GM04504 (cell line): ENCODE data around the gene SMIM10L2A.
"Not testable (repeated sequence)": the region's sequence is repeated elsewhere in the genome, so short reads cannot be mapped to it uniquely, and the experiment has no call there.

Source experiments
- DNase-seq: peaks from one replicate; pipeline ENCODE4 v3.0.0-alpha.2; 2012; ENCODE audit warnings: low read depth

The SMIM10L2A gene

DNA sequence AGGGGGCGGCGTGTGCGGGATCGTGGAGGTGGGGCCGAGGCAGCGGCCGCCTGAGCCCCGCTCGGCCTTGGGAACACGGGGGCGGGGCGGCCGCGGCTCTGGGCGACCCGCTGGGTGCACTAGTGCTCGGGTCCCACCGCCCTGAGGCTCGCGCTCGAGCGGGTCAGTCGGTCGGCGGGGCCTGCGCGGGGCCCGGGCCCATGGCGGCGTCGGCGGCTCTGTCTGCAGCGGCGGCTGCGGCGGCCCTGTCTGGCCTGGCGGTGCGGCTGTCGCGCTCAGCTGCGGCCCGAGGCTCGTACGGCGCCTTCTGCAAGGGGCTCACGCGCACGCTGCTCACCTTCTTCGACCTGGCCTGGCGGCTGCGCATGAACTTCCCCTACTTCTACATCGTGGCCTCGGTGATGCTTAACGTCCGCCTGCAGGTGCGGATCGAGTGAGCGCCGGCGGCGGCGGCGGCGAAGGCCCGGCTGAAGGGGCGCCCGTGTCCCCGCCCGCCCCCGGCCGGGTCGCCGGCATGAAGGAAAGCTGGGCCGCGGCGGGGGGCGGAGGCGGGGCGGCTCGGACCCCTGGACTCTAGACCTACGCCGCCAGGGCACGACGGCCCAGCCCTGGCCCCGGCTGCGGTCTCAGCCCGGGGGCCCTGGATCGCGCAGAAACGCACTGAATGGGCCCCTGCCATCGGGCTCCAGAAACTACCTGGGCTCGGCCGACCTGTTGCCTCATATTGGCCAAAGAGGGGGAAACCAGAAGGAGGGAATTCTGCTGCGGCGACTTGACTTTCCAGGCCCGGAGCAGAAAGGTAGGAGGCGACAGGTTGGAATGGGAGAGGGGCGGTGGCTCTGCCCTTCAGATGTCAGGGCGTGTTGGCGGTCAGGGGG, at the start of gene SMIM10L2A:
Gene SMIM10L2A (plus strand): TSS at position 13 of the 878 bp plus-strand sequence. CDS start 188 bp downstream, at position 201.
- no peak for DNase-seq

GRCh38 chrX:135373357-135373756, 48.4 kb upstream of the SMIM10L2A start:
- no peak for DNase-seq

DNA sequence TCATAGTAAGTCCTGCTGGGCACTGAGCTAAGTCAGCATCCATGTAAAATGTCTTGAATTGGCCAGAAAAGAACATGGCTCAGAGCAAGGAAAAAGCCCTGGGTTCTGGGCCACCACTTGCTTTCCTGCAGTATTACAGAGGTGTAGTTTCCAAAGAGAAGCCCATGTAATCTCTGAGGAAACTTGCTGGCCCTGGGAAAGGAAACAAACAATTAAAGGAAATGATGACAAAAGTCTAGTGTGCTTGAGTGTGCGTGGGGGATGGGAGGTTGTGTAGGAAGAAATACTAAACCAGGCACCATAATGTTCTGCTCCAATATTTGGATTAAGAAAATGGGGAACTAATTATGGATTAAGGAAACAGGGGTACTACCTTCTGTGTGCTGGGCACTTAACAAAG, 39.5 kb upstream of the SMIM10L2A start:
- DNase-seq, result no peak

DNA sequence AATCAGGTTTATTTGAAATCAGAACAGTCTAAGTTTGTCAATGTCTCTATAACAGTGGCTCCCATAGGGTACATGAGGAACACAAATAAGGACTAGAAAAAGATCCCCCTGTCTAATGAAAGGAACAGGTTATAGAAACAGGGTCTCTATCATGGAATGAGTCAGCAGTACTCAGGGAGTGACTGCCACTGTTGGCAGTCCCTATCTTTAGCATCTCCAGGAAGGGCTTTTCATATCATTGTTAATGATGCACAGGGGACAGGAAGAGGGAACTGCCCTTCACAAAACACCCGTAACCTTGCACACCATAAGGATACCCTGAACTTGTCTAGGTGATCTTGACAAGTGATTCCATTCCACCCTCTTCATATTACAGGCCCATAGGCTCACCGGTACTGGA, 38.5 kb upstream of the SMIM10L2A start:
- DNase-seq, result no peak

- DNase-seq, result no peak
Measured at GRCh38 chrX:135384161-135384836, 37.4 kb upstream of the SMIM10L2A start.

DNA sequence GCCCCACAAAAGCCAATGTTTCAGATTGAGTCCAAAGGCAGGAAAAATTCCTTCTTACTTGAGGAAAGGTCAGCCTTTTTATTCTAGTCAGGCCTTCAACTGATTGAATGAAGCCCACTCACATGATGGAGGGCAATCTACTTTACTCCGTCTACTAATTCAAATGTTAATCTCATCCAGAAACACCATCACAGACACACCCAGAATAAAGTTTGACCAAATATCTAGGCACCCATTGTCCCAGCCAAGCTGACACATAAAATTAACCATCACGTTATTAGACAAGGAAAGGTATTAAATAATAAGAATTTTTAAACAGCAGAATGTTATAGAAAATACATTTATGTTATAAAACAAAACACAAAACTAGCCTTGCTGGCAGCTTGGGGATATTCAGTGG, 32.9 kb upstream of the SMIM10L2A start:
- DNase-seq, result no peak

DNA sequence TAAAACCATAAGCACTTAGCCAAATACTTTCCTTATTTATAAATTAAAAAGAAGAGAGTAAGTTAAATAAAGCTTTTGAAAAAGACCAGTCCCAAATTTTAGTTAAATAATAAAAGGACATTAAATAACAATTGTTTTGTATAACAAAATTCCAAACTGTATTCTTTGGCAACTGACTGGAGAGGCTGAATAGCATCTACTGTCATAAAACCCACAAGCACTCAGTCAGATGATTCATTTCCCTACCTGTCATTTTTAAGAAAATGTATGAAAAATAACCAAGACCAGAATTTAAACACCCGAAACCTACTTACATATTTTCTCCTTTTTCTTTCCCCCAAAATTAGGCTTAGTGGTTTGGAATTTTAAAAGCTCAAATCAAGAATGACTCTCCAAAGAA, 32.5 kb upstream of the SMIM10L2A start:
- DNase-seq, result no peak

- no peak for DNase-seq
Measured at GRCh38 chrX:135389717-135390116, 32.0 kb upstream of the SMIM10L2A start.

DNA sequence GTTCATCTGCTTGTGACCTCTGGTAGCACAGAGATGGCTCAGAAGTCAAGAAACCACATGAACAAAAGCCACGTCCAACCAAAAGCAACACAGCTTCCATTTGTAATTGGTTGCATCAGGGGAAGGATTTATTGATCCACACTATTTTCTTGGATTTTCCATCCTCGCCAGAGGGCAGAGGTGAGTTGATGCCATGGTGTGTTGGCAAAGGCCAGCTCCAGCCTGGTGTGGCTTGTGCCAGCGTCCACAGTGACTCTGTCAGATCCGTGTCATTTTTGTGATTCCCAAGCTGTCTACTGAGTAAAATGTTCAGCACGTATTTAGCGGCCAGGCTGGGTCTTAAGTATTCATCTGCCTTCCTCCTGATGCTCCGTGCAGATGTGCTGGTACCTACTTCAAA, 30.0 kb upstream of the SMIM10L2A start:
- no peak for DNase-seq

GRCh38 chrX:135393051-135393450, 28.7 kb upstream of the SMIM10L2A start:
- DNase-seq, result no peak

- DNase-seq, result no peak
Measured at GRCh38 chrX:135395064-135395463, 26.7 kb upstream of the SMIM10L2A start.

DNA sequence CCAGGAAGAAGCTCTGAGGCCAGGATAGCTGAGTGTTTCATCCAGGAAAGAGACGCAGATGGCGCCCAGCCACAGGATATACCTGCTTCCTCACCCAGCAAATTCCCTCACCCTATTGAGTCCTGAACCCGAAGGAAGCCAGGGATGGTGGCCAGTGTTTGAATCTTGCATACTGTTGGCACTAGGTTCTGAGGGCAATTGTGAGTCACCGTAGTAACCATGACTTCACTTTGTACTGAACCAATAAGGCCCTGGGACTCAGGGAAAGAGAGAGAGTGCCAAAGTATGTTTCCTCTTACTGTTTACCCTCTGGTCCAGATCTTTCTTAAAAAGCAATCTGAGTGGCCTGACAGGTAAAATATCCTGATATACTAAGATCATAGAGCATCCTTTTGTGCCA, 25.6 kb upstream of the SMIM10L2A start:
- DNase-seq, result no peak

DNA sequence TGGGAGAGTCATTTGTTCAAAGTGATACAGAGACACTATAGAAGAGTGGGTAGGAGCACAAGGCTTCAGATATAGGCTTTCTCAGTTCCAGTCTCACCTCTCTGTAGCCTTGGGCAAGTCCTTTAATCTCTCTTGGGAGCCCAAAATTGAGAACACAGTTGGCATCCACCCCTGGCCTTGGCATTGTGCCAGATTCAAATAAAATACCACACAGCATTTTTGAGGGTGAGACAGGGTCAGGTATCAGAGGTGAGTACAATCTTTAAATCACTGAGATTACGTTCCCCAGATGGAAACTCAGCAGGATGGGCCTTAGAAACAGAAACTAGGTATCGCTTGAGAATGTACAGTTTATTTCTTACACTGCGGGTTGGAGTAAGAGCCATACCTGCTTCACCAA, 25.2 kb upstream of the SMIM10L2A start:
- no peak for DNase-seq

- no peak for DNase-seq
Measured at GRCh38 chrX:135397652-135398051, 24.1 kb upstream of the SMIM10L2A start.

GRCh38 chrX:135403374-135403773, 18.4 kb upstream of the SMIM10L2A start:
- no peak for DNase-seq

DNA sequence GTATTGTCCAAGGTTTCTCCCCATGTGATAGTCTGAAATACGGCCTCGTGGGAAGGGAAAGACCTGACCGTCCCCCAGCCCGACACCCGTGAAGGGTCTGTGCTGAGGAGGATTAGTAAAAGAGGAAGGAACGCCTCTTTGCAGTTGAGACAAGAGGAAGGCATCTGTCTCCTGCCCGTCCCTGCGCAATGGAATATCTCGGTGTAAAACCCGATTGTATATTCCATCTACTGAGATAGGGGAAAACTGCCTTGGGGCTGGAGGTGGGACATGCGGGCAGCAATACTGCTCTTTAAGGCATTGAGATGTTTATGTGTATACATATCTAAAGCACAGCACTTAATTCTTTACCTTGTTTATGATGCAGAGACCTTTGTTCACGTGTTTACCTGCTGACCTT, 15.3 kb upstream of the SMIM10L2A start:
- DNase-seq, result not testable (repeated sequence)

DNA sequence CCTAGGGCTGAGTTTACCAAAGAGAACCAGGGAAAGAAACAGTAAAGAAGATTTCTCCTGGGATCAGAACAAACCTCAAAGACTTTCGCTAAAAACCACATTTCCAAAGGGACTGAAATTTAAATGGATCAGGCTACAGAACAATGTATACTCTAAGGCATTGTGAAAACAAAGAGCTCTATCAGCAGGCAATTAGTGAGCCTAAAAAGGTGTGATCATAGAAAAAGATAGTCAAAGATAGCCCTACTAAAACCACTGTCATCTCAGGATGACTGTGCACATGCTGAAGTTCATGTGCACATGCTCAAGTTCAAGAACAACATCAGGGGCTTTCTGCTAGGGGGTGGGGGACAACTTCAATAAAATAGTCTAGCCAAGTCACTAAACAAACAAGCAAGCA, 12.9 kb upstream of the SMIM10L2A start:
- DNase-seq, result no peak

DNA sequence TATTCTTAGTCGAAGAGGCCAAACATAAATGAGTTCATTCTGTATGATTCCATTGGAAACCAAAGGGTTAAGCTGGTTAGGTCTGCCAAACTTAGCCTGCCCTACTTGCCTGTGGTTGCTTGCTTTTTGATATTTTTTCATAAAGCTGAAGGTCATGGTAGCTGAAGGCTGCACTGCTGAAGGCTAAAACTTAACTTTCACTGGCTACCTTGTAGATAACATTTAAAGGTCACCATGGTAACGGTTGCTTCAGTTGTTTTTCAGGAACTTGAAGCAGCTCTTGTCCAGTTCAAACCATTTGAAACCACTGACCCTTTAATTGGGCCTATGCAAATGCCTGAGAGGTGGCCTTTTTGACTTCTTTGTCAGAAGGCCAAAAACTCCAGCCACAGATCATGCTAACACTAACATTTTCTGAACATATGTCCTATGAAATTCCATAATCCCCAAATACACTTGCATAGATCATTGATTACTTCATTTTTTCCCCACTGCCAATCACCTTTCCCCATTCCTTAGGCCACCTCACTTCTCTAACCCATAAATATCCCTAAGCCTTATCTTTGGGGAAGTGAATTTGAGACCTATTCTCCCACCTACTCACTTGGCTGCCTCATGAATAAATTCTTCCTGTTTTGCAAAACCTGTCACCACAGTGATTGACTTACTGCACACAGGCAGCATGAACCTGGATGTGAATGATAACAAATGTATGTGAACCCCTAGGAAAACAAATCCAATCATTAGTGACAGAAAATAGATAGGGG, 10.7 kb upstream of the SMIM10L2A start:
- DNase-seq, result no peak

DNA sequence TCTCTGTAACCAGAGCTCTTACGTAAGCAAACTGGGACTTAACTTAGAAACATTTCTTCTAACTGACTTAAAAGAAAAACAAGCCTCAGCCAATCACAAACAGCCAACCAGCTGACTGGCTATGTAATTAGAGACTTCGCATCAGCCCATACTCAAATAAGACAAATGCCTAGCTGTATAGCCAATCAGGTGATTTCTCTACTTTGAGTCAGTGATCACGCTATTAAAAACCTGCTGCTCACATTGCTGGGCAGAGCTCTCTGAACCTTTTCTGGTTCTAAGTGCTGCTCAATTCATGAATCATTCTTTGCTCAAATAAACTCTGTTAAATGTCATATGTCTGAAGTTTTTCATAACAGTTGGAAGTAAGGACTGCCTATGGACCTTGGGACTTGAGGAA, 9.9 kb upstream of the SMIM10L2A start:
- no peak for DNase-seq

DNA sequence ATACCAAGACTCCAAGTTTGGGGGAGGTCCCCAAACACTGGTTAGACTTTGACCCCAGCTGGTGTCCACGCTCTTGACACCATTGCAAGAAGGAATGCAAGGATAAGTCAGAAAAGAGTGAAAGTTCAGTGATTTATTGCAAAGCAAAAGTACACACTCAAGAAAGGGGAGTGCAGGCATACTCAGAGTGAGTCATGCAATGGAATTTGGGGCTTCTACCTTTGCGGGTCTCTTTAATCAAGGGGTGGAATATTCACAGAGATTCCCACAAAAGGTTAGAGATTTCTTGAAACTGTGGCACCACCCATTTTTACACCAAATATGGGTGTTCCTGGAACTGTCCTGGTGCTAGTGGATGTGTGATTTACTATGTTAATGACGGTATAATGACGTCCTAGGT, 5.2 kb upstream of the SMIM10L2A start:
- no peak for DNase-seq

- DNase-seq, result no peak
Measured at GRCh38 chrX:135420831-135421230, 913 bp upstream of the SMIM10L2A start.

- DNase-seq, result peak; percentile 4
Measured at GRCh38 chrX:135421537-135421931, 210 bp upstream of the SMIM10L2A start.

GRCh38 chrX:135422810-135423168, 1.0 kb downstream of the SMIM10L2A start:
- not testable (repeated sequence) for DNase-seq
